Measurements from ENCODE around the gene SGCG. TPM values are rescaled to one million over a fixed set of nuclear protein-coding genes. Genes with fewer than 3 reads are reported as not detected.

Gene SGCG
- total RNA-seq, 1 experiment from 2014 or later = not detected

DNA sequence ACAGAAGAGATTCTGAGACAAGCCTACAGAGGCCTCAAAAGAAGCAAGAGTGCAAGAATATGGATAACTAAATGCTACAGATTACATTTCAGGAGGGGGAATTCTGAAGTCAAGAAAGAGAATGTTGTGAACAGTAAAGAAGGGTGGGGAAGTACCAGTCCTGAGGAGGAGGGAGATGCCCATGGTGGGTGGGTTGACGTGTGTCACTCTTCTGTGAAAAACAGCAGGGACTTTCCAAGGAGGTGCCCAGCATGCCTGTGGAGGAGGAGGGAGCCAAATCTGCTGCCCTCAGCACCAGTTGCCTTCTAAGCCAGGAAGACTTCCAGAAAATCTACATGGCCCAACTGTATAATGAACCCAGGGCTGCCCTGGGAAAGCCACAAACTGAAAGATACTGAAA, 87.7 kb downstream of the SGCG start:
- no peak overlapping the region for H3K14ac ChIP-seq (ENCODE audit: insufficient read depth, low read length)
- no peak overlapping the region for H3T11ph ChIP-seq (ENCODE audit: low read length)
- H3K27me3 Mint-ChIP-seq (ENCODE audit: low read depth) = no peaks in the 10 kb centered on the region; the same call in 1 of the 2 replicates
- no peaks in the 10 kb centered on the region for H3K9me3 ChIP-seq (ENCODE audit: control insufficient read depth, low read depth, low read length)
- WGBS (ENCODE audit: extremely low coverage, insufficient read length, low lambda C conversion rate) = no CpG with 5 or more reads among the region's 1 CpG
- H3K36me3 Mint-ChIP-seq (ENCODE audit: insufficient read depth in 1 of 3, low read depth in 3 of 3) = no peaks in the 10 kb centered on the region
- no peaks in the 10 kb centered on the region; a peak in 1 of 5 replicates for H3K9me3 Mint-ChIP-seq
- H3K27ac Mint-ChIP-seq = no peak overlapping the region
- H2AK5ac ChIP-seq (ENCODE audit: insufficient read length, low read length) = no peak overlapping the region
- H3K4me3 Mint-ChIP-seq = no peak overlapping the region
- H2BK120ac ChIP-seq (ENCODE audit: low read depth, low read length, poor library complexity, severe bottlenecking) = no peak overlapping the region
- no peak overlapping the region for H2BK5ac ChIP-seq (ENCODE audit: insufficient read length, low read length)
- no peaks in the 10 kb centered on the region; the same call in 1 of the 2 replicates for H3K79me2 ChIP-seq (ENCODE audit: insufficient read depth, low read length)
- H2BK20ac ChIP-seq (ENCODE audit: low read depth, low read length, poor library complexity, severe bottlenecking) = no peak overlapping the region
- H3K4ac ChIP-seq (ENCODE audit: low read depth, low read length) = no peak overlapping the region
- no peak overlapping the region for H3K23ac ChIP-seq (ENCODE audit: insufficient read length, low read depth, low read length)
- no peaks in the 10 kb centered on the region for H4K20me1 ChIP-seq (ENCODE audit: control insufficient read depth, insufficient read depth, insufficient read length)
- TF ChIP-seq, protein P1, sequence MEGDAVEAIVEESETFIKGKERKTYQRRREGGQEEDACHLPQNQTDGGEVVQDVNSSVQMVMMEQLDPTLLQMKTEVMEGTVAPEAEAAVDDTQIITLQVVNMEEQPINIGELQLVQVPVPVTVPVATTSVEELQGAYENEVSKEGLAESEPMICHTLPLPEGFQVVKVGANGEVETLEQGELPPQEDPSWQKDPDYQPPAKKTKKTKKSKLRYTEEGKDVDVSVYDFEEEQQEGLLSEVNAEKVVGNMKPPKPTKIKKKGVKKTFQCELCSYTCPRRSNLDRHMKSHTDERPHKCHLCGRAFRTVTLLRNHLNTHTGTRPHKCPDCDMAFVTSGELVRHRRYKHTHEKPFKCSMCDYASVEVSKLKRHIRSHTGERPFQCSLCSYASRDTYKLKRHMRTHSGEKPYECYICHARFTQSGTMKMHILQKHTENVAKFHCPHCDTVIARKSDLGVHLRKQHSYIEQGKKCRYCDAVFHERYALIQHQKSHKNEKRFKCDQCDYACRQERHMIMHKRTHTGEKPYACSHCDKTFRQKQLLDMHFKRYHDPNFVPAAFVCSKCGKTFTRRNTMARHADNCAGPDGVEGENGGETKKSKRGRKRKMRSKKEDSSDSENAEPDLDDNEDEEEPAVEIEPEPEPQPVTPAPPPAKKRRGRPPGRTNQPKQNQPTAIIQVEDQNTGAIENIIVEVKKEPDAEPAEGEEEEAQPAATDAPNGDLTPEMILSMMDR (conservative IDR thresholded peaks at IDR 0.05) = no peak
- H4K91ac ChIP-seq (ENCODE audit: insufficient read length, low read depth, low read length) = no peak overlapping the region
- no peaks in the 10 kb centered on the region for H3K4me1 Mint-ChIP-seq
- no peak overlapping the region for H3K9ac ChIP-seq (ENCODE audit: extremely low read depth, insufficient read length, low read length)
- no peak for DNase-seq
- no peak overlapping the region for H2BK12ac ChIP-seq (ENCODE audit: insufficient read length, low read depth, low read length)
- H3K27me3 ChIP-seq (ENCODE audit: insufficient read depth, low read length) = no peaks in the 10 kb centered on the region
- no peaks in the 10 kb centered on the region for H3K23me2 ChIP-seq (ENCODE audit: insufficient read length, low read depth, low read length, poor library complexity, severe bottlenecking)
- H4K8ac ChIP-seq (replicated peaks; ENCODE audit: insufficient read length, low read depth, low read length) = no peak overlapping the region
- no peak overlapping the region for H3K4me2 ChIP-seq (ENCODE audit: insufficient read depth, insufficient read length, low read length)
- no peak overlapping the region for H4K5ac ChIP-seq (ENCODE audit: insufficient read length, low read depth, low read length)
- H2BK15ac ChIP-seq (ENCODE audit: low read depth, low read length) = no peak overlapping the region
- H3K27ac ChIP-seq (ENCODE audit: insufficient read length, low read depth, low read length) = no peak overlapping the region
- no peaks in the 10 kb centered on the region for H3K79me1 ChIP-seq (ENCODE audit: insufficient read depth, low read depth, low read length, poor library complexity, severe bottlenecking)
- no peaks in the 10 kb centered on the region for H3K4me1 ChIP-seq (ENCODE audit: insufficient read depth, low read length)
- H3K56ac ChIP-seq (ENCODE audit: insufficient read length, low read depth, low read length) = no peak overlapping the region
- H2AFZ ChIP-seq (ENCODE audit: low read length) = no peak overlapping the region
- no peak overlapping the region for H3K18ac ChIP-seq (ENCODE audit: insufficient read length, low read depth, low read length)

Data from H9 (cell line).